Mucosa of descending colon (tissue), 3 donors: ENCODE measurements around the gene MAGEA3. TPM values are rescaled to one million over a fixed set of nuclear protein-coding genes. Genes with fewer than 3 reads are reported as not detected.
"Not testable (repeated sequence)": the region's sequence is repeated elsewhere in the genome, so short reads cannot be mapped to it uniquely, and the experiment has no call there.

Experiments used
- ATAC-seq: fragments of 200-7000 bp; cut with Tn5 transposase; one replicate; pipeline ENCODE4 v1.9.1; 2020; ENCODE audit warnings: mild to moderate bottlenecking, moderate library complexity
- DNase-seq, 3 donors: peaks; one replicate each; pipeline ENCODE4 v3.0.0-alpha.2; 2020
- H3K36me3 ChIP-seq: fragments of 200-600 bp; one replicate; pipeline ENCODE4 v1.8.0; 2021; ENCODE audit warnings: low read depth, mild to moderate bottlenecking
- H3K4me1 ChIP-seq: fragments of 200-600 bp; one replicate; pipeline ENCODE4 v1.8.0; 2021; ENCODE audit warnings: low read depth, mild to moderate bottlenecking
- H3K4me3 ChIP-seq: fragments of 200-600 bp; one replicate; pipeline ENCODE4 v1.8.0; 2021; ENCODE audit warnings: mild to moderate bottlenecking
- H3K9me3 ChIP-seq: fragments of 200-600 bp; one replicate; pipeline ENCODE4 v1.8.0; 2021; ENCODE audit warnings: mild to moderate bottlenecking
- intact Hi-C, 2 donors: fragments of 100-400 bp; cut with DNase I in 1 of 2; cut with micrococcal nuclease in 1 of 2; formaldehyde crosslinking; loops; one replicate each; pipeline versions ENCODE4 v1.11.0 to v1.11.1; 2022; cut with DNase I, micrococcal nuclease
- total RNA-seq, 3 donors: library from RNA; stranded (reverse); fragmentation: NEBNext Ultra II Directional in 2 of 3; extraction: Animal tissue kit (Norgen Biotek cat#: 25700) in 2 of 3; gene quantifications; one replicate each; pipeline versions ENCODE4 v1.2.1 to v1.2.4, GENCODE V29; 2021 to 2023
- TF ChIP-seq, protein P1 (sequence below): fragments of 200-600 bp; IDR thresholded peaks from one replicate; pipeline ENCODE4 v1.8.0; 2022; ENCODE audit warnings: antibody characterized with exemption, mild to moderate bottlenecking
- donor health status: DM: no; HTN: no; CAD: no; lungs with moderate emphysema.
- donor health status: DM: no; HTN: no; CAD: no.
- donor health status: DM: no; HTN: yes; CAD: no.

Gene MAGEA3
- total RNA-seq, 3 donors from 2014 or later, result not detected

DNA sequence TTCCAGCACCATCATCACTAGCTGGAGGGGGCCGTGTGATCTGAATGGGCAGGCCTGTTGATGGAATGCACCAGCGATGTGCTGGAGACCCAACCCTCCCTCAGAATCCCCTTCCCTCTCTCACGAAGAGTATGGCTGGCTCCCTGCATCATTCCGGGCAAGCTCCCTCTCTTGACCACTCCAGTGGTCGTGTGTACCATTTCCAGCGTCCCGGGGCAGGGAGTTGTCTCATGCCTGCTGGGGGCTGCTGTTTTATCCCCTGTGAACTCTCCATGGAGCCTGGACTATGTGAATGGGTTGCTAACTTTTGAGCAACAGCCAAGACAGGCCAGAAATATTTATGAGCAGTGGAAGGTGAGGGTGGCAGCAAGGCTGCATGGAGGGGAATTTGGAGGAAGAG lies 26.8 kb downstream of the MAGEA3 start:
- no peak for ATAC-seq
- no peak for DNase-seq
- intact Hi-C loops, result no loop called here

DNA sequence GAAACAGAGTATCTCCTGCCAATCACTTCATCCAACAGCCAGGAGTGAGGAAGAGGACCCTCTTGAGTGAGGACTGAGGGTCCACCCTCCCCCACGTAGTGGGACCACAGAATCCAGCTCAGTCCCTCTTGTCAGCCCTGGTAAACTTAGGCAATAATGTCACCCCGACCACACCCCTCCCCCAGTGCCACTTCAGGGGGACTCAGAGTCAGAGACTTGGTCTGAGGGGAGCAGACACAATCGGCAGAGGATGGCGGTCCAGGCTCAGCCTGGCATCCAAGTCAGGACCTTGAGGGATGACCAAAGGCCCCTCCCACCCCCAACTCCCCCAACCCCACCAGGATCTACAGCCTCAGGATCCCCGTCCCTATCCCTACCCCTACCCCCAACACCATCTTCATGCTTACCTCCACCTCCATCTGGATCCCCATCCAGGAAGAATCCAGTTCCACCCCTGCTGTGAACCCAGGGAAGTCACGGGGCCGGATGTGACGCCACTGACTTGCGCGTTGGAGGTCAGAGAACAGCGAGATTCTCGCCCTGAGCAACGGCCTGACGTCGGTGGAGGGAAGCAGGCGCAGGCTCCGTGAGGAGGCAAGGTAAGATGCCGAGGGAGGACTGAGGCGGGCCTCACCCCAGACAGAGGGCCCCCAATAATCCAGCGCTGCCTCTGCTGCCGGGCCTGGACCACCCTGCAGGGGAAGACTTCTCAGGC lies 34.8 kb downstream of the MAGEA3 start, which contains the start of the genes CSAG1 and MAGEA12:
CSAG1 (minus strand) TSS at position 461 of the 715 bp plus-strand sequence. CDS start 1,261 bp downstream, outside the sequence.
MAGEA12 (plus strand) TSS at position 497 of the 715 bp plus-strand sequence. CDS start 2,405 bp downstream, outside the sequence.
- no peak for DNase-seq
- no peaks in the 10 kb centered on the region for H3K36me3 ChIP-seq
- no peaks in the 10 kb centered on the region for H3K4me1 ChIP-seq
- H3K4me3 ChIP-seq, result no peak within 1 kb of the TSS
- TF ChIP-seq, protein P1, sequence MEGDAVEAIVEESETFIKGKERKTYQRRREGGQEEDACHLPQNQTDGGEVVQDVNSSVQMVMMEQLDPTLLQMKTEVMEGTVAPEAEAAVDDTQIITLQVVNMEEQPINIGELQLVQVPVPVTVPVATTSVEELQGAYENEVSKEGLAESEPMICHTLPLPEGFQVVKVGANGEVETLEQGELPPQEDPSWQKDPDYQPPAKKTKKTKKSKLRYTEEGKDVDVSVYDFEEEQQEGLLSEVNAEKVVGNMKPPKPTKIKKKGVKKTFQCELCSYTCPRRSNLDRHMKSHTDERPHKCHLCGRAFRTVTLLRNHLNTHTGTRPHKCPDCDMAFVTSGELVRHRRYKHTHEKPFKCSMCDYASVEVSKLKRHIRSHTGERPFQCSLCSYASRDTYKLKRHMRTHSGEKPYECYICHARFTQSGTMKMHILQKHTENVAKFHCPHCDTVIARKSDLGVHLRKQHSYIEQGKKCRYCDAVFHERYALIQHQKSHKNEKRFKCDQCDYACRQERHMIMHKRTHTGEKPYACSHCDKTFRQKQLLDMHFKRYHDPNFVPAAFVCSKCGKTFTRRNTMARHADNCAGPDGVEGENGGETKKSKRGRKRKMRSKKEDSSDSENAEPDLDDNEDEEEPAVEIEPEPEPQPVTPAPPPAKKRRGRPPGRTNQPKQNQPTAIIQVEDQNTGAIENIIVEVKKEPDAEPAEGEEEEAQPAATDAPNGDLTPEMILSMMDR, result no peak
- no peaks in the 10 kb centered on the region for H3K9me3 ChIP-seq
- ATAC-seq, result no peak
- intact Hi-C loops, result no loop called here

More for the DNA sequence above, 26.8 kb downstream of the MAGEA3 start:
- Histone ChIP-seq H3K36me3 (no peaks in the 10 kb centered on the region), H3K4me1 (no peaks in the 10 kb centered on the region), H3K4me3 (no peak overlapping the region), H3K9me3 (no peaks in the 10 kb centered on the region)
- TF ChIP-seq, protein P1, result no peak

DNA sequence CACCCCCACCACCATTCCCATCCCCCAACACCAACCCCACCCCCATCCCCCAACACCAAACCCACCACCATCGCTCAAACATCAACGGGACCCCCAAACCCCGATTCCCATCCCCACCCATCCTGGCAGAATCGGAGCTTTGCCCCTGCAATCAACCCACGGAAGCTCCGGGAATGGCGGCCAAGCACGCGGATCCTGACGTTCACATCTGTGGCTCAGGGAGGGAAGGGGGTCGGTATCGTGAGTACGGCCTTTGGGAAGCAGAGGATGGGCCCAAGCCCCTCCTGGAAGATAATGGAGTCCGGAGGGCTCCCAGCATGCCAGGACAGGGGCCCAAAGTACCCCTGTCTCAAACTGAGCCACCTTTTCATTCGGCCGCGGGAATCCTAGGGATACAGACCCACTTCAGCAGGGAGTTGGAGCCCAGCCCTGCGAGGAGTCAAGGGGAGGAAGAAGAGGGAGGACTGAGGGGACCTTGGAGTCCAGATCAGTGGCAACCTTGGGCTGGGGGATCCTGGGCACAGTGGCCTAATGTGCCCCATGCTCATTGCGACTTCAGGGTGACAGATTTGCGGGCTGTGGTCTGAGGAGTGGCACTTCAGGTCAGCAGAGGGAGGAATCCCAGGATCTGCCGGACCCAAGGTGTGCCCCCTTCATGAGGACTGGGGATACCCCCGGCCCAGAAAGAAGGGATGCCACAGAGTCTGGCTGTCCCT lies 35.7 kb downstream of the MAGEA3 start:
- H3K4me3 ChIP-seq, ATAC-seq, H3K9me3 ChIP-seq, H3K36me3 ChIP-seq, DNase-seq, intact Hi-C loops, H3K4me1 ChIP-seq: not testable (repeated sequence)

DNA sequence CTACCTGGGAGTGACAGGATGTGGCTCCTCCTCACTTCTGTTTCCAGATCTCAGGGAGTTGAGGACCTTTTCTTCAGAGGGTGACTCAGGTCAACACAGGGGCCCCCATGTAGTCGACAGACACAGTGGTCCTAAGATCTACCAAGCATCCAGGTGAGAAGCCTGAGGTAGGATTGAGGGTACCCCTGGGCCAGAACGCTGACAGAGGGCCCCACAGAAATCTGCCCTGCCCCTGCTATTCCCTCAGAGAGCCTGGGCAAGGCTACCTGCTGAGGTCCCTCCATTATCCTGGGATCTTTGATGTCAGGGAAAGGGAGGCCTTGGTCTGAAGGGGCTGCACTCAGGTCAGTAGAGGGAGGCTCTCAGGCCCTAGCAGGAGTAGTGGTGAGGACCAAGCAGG lies 36.5 kb downstream of the MAGEA3 start:
- DNase-seq, result no peak
- Histone ChIP-seq H3K36me3 (no peaks in the 10 kb centered on the region), H3K9me3 (no peaks in the 10 kb centered on the region), H3K4me1 (no peaks in the 10 kb centered on the region), H3K4me3 (no peak overlapping the region)
- intact Hi-C loops, result no loop called here
- no peak for ATAC-seq
- TF ChIP-seq, protein P1, result no peak

DNA sequence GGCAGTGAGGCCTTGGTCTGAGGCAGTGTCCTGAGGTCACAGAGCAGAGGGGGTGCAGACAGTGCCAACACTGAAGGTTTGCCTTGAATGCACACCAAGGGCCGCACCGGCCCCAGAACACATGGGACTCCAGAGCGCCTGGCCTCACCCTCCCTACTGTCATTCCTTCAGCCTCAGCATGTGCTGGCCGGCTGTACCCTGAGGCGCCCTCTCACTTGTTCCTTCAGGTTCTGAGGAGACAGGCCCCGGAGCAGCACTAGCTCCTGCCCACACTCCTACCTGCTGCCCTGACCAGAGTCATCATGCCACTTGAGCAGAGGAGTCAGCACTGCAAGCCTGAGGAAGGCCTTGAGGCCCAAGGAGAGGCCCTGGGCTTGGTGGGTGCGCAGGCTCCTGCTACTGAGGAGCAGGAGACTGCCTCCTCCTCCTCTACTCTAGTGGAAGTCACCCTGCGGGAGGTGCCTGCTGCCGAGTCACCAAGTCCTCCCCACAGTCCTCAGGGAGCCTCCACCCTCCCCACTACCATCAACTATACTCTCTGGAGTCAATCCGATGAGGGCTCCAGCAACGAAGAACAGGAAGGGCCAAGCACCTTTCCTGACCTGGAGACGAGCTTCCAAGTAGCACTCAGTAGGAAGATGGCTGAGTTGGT lies 37.4 kb downstream of the MAGEA3 start:
- Histone ChIP-seq H3K4me1 (no peaks in the 10 kb centered on the region), H3K9me3 (no peaks in the 10 kb centered on the region), H3K4me3 (no peak overlapping the region), H3K36me3 (no peaks in the 10 kb centered on the region)
- no peak for DNase-seq
- no peak for ATAC-seq
- TF ChIP-seq, protein P1, result no peak
- intact Hi-C loops, result no loop called here

DNA sequence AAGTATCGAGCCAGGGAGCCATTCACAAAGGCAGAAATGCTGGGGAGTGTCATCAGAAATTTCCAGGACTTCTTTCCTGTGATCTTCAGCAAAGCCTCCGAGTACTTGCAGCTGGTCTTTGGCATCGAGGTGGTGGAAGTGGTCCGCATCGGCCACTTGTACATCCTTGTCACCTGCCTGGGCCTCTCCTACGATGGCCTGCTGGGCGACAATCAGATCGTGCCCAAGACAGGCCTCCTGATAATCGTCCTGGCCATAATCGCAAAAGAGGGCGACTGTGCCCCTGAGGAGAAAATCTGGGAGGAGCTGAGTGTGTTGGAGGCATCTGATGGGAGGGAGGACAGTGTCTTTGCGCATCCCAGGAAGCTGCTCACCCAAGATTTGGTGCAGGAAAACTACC lies 37.9 kb downstream of the MAGEA3 start:
- intact Hi-C loops, H3K36me3 ChIP-seq, DNase-seq, ATAC-seq, H3K4me3 ChIP-seq, H3K4me1 ChIP-seq, H3K9me3 ChIP-seq: not testable (repeated sequence)
